Panc1 (cell line): Measurements from ENCODE around the gene PKNOX2. TPM values are rescaled to one million over a fixed set of nuclear protein-coding genes. Genes with fewer than 3 reads are reported as not detected.

Experiments
- ATAC-seq: fragments of 200-7000 bp; cut with Tn5 transposase; 2 replicates; pipeline ENCODE4 v1.9.1; 2020; ENCODE audit warnings: mild to moderate bottlenecking, moderate library complexity
- BruUV-seq: library from RNA; stranded (reverse); fragments of 400-500 nt; replicated peaks from 2 replicates; lab custom pipeline; 2021; lab: Mats Ljungman, UMichigan
- CTCF ChIA-PET: fragments of 300-600 bp; sonication (Branson Sonifier 250); formaldehyde crosslinking; loops from one replicate; lab custom pipeline; 2022; ENCODE audit warnings: antibody characterized with exemption; lab: Charles Lee
- POLR2A ChIA-PET: fragments of 300-600 bp; sonication (Branson Sonifier 250); formaldehyde crosslinking; loops from one replicate; lab custom pipeline; 2022; ENCODE audit warnings: antibody characterized with exemption; lab: Charles Lee
- DNase-seq: peaks from one replicate; pipeline ENCODE4 v3.0.0-alpha.2; 2010; ENCODE audit warnings: low read depth, low spot score
- H3K27ac ChIP-seq: 2 replicates; pipeline ENCODE4 v1.5.1; 2011; ENCODE audit warnings: mild to moderate bottlenecking, low read length, inconsistent platforms
- H3K27me3 ChIP-seq: fragments of 200-500 bp; sonication (Bioruptor generic); 2 replicates; pipeline ENCODE4 v1.6.0; 2014; ENCODE audit warnings: low read length, inconsistent platforms; ENCODE audit not compliant: control insufficient read depth, insufficient read depth
- H3K36me3 ChIP-seq: fragments of 200-500 bp; sonication (Bioruptor generic); 2 replicates; pipeline ENCODE4 v1.5.1; 2014; ENCODE audit warnings: inconsistent platforms, mild to moderate bottlenecking, low read length, moderate library complexity; ENCODE audit not compliant: control insufficient read depth, insufficient read depth
- H3K4me1 ChIP-seq: 2 replicates; pipeline ENCODE4 v1.5.1; 2011; ENCODE audit warnings: inconsistent platforms, mild to moderate bottlenecking, low read length, moderate library complexity; ENCODE audit not compliant: control insufficient read depth, insufficient read depth
- H3K4me3 ChIP-seq, 2 experiments: 2 replicates each; pipeline ENCODE4 v1.5.1; 2011 to 2012; ENCODE audit warnings: low read depth in 2 of 2, low read length in 2 of 2, mild to moderate bottlenecking in 2 of 2, inconsistent platforms in 1 of 2, moderate library complexity in 1 of 2
- H3K9me3 ChIP-seq: fragments of 200-500 bp; sonication (Bioruptor generic); 2 replicates; pipeline ENCODE4 v1.5.1; 2014; ENCODE audit warnings: low read depth, mild to moderate bottlenecking, inconsistent platforms, low read length, moderate library complexity; ENCODE audit not compliant: control insufficient read depth, insufficient read depth
- CTCF ChIP-seq: fragments of 450-650 bp; IDR thresholded peaks from 2 replicates; pipeline ENCODE4 v1.5.1; 2017; ENCODE audit warnings: mild to moderate bottlenecking
- POLR2AphosphoS5 ChIP-seq: IDR thresholded peaks from 2 replicates; pipeline ENCODE4 v1.6.1; 2012; ENCODE audit warnings: mild to moderate bottlenecking, low read depth, low read length, moderate library complexity
- REST ChIP-seq, 2 experiments: IDR thresholded peaks; 2 replicates each; pipeline ENCODE4 v1.6.1; 2011 to 2012; ENCODE audit warnings: low read depth in 2 of 2, control low read depth in 1 of 2, low read length in 1 of 2, mild to moderate bottlenecking in 1 of 2, moderate library complexity in 1 of 2; ENCODE audit not compliant: insufficient read depth in 1 of 2
- SIN3A ChIP-seq: IDR thresholded peaks from 2 replicates; pipeline ENCODE4 v1.6.1; 2012; ENCODE audit warnings: low read depth, mild to moderate bottlenecking, low read length, moderate library complexity, borderline replicate concordance; ENCODE audit not compliant: insufficient read depth
- TCF7L2 ChIP-seq: IDR thresholded peaks from 2 replicates; pipeline ENCODE4 v1.6.1; 2011; ENCODE audit warnings: mild to moderate bottlenecking, low read depth, low read length, inconsistent platforms
- in situ Hi-C: cut with HindIII; loops from 2 replicates; pipeline ENCODE4 v1.10.0; 2016; ENCODE audit warnings: low sequenced_read_pairs, low pct_unique_long_range_greater_than_20kb
- intact Hi-C: fragments of 100-400 bp; cut with micrococcal nuclease; formaldehyde crosslinking; loops from one replicate; pipeline ENCODE4 v1.10.0; 2022; ENCODE audit not compliant: unreplicated experiment
- total RNA-seq: library from RNA; stranded (reverse); gene quantifications from one replicate; pipeline ENCODE4 v1.2.1, GENCODE V29; 2021; ENCODE audit not compliant: unreplicated experiment

PKNOX2 gene
- total RNA-seq, 1 experiment from 2014 or later, result not detected

DNA sequence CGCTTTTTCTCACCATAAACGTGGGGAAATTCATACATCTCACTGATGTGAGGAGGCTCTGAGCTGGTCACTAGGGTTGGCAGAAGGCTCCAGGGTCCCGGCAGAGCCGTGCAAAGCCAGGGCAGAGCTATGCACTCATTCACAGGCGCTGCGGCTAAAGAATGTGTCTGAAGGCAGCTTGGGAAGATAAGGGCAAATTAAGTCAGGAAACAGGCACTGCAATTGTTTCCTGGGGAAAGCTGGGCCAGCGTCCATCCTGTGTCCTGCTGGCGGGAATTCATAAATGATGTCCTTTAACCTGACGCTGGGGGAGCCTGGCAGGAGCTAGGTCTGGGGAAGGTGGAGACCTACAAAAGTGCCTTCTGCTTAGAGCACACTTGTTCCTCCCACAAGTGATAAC is 27.6 kb downstream of the PKNOX2 start:
- CTCF ChIA-PET, result no interaction called here
- Histone ChIP-seq H3K27ac (no peak overlapping the region), H3K4me3 (no peak overlapping the region), H3K9me3 (0 out of 2 replicates have a peak, but pooled peaks cover 3% of the 10 kb centered on the region), H3K4me1 (no peaks in the 10 kb centered on the region), H3K36me3 (no peaks in the 10 kb centered on the region; the same call in 1 of the 2 replicates), H3K27me3 (peaks cover 28% of the 10 kb centered on the region)
- POLR2A ChIA-PET, result no interaction called here
- ATAC-seq, result no peak
- intact Hi-C loops (no loop called here), in situ Hi-C loops (no loop called here)
- no TSS peak for BruUV-seq
- no peak for TF ChIP-seq SIN3A
- TF ChIP-seq POLR2AphosphoS5, result no peak
- no peak for TF ChIP-seq TCF7L2
- no peak for TF ChIP-seq REST (IDR thresholded peaks at IDR 0.05; ENCODE audit: insufficient read depth in 1 of 2, low read depth in 2 of 2, low read length in 1 of 2)
- TF ChIP-seq CTCF, result no peak
- DNase-seq, result no peak

DNA sequence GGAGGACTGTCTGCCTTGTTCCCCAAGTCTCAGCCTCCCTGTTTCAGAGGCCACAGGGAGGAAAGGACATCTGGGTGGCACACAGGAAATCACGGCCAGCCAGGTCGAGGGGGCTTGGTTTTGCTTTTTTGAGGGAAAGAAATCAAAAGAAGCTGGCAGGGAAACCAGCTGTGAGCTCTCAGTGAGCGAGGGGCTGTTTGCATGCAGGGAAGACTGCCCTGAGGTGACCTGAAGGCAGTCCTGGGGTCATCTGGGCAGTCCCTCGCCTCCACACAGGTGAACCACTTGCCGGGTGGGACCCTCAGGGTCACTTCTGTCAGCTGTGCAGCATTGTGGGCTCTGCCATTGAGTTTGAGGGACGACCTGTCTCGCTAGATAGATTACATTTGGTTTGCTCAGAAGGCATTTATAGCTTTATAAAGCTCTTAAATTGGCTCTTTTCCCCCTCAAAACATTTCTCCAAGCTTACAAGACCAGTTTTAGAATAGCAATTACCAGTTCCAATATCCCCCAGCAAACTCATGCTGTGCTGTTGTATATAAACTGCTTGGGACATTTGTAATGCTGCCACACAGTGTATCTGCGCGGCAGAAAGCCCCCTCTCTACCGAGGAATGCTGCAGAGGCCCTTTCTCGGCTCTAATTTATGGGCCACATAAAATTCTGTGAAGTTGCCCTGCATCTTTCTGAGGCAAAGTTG is 28.3 kb downstream of the PKNOX2 start:
- TF ChIP-seq TCF7L2 (no peak), REST (IDR thresholded peaks at IDR 0.05; ENCODE audit: insufficient read depth in 1 of 2, low read depth in 2 of 2, low read length in 1 of 2) (no peak), POLR2AphosphoS5 (no peak), CTCF (no peak), SIN3A (no peak)
- Histone ChIP-seq H3K4me3 (no peak overlapping the region), H3K27me3 (peaks cover 23% of the 10 kb centered on the region), H3K4me1 (no peaks in the 10 kb centered on the region), H3K36me3 (no peaks in the 10 kb centered on the region; the same call in 1 of the 2 replicates), H3K27ac (no peak overlapping the region), H3K9me3 (0 out of 2 replicates have a peak, but pooled peaks cover 3% of the 10 kb centered on the region)
- BruUV-seq, result no TSS peak
- ATAC-seq, result no peak
- in situ Hi-C loops (no loop called here), intact Hi-C loops (no loop called here)
- ChIA-PET POLR2A (no interaction called here), CTCF (interaction anchor here (0.6 kb wide), 1 partner anchor 239 kb away, joined by 3 read pairs; the partner anchor contains the start of gene CCDC15)
- no peak for DNase-seq
